22Rv1 (cell line): ENCODE results near the gene GKN1.

Source experiments
- H3K27ac ChIP-seq: fragments of 450-650 bp; 2 replicates; pipeline ENCODE4 v1.5.1; 2017
- CTCF ChIP-seq: fragments of 450-650 bp; IDR thresholded peaks from 2 replicates; pipeline ENCODE4 v1.5.1; 2017; ENCODE audit warnings: mild to moderate bottlenecking
- ZFX ChIP-seq: fragments of 450-650 bp; IDR thresholded peaks from 2 replicates; pipeline ENCODE4 v1.6.1; 2017; ENCODE audit warnings: antibody characterized with exemption, borderline replicate concordance

GKN1 gene

DNA sequence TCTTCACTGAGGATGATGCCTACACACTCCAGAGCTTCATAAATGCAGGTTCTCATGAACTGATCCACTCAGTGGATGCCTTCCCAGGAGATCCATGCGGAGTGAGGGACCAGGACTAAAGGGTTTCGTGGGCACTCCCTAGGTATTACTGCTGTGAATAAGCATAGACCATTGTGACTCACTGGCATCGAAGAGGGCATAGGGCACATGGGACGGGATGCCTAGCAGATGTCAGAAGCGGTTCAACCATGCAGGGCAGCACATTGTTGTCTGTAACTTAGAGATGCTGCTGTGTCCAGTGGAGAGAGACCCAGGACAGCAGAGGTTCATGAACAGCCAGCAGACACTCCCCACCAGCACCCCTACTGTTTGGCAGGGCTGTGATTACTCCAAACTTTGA lies 39.0 kb upstream of the GKN1 start:
- no peak overlapping the region for H3K27ac ChIP-seq
- TF ChIP-seq ZFX (no peak), CTCF (no peak)

- H3K27ac ChIP-seq, result no peak overlapping the region
- TF ChIP-seq CTCF (no peak), ZFX (no peak)
Observed at GRCh38 chr2:68936427-68936826, 38.0 kb upstream of the GKN1 start.

GRCh38 chr2:68936889-68937288 lies 37.5 kb upstream of the GKN1 start:
- TF ChIP-seq ZFX (no peak), CTCF (no peak)
- H3K27ac ChIP-seq, result no peak overlapping the region

DNA sequence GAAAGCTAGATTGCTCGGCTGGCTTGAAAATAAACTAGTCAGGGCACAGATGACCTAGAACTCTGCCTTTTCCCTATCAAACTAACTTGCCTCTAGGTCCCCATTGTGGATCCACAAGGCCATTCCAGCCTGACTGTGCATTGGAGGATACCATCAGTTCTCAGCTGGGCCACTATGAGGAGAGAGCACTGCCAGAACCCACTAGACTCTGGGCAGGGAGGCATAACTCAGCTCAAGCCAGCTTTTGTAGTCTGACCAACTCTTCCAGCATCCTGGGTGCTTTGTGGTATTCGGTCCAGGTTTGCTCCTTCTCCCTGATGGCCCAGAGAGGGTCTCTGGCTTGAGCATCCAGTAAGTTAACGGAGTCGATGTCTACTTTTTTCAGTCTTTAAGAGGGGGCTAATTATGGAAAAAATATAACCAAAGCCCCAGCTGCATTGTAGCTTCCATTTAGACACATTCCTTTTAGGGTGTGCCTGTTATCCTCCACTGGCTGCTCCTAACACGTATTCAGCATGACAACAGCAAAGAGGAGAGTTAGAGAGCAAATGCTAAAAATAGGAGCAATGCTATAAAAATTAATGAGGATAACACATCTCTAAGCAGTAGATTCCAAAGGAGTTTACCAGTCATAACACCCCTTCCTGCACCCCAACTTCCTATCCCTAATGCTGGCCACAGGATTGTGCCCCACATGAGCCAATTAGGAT lies 36.9 kb upstream of the GKN1 start:
- no peak overlapping the region for H3K27ac ChIP-seq
- TF ChIP-seq ZFX (no peak), CTCF (no peak)

DNA sequence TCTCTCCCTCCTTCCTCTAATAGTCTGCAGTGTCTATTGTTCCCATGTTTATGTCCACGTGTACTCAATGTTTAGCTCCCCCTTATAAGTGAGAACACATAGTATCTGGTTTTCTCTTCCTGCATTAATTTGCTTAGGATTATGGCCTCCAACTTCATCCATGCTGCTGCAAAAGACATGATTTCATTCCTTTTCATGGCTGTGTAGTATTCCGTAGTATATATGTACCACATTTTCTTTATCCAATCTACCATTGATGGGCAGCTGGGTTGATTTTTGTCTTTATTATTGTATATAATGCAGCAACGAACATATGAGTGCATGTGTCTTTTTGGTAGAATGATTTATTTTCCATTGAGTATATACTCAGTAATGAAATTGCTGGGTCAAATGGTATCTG lies 35.5 kb upstream of the GKN1 start:
- no peak overlapping the region for H3K27ac ChIP-seq
- TF ChIP-seq CTCF, result no peak
- no peak for TF ChIP-seq ZFX

DNA sequence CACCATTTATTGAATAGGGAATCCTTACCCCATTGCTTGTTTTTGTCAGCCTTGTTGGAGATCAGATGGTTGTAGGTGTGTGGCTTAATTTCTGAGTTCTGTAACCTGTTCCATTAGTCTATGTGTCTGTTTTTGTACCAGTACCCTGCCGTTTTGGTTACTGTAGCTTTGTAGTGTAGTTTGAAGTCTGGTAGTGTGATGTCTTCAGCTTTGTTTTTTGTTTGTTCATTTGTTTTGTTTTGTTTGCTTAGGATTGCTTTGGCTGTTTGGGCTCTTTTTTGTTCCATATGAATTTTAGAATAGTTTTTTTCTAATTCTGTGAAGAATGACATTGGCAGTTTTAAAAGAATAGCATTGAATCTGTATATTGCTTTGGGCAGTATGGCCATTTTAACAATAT lies 34.5 kb upstream of the GKN1 start:
- H3K27ac ChIP-seq, result no peak overlapping the region
- no peak for TF ChIP-seq CTCF
- no peak for TF ChIP-seq ZFX

DNA sequence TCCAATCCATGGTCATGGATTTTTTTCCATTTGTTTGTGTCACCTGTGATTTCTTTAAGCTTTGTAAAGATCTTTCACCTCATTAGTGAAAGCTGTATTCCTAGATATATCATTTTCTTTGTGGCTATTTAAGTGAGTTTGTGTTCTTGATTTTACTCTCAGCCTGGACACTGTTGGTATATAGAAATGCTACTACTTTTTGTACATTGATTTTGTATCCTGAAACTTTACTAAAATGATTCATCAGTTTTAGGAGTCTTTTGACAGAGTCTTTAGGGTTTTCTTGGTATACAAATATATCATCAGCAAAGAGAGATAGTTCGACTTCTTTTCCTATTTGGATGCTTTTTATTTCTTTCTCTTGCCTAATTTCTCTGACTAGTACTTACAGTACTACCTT lies 34.1 kb upstream of the GKN1 start:
- no peak overlapping the region for H3K27ac ChIP-seq
- TF ChIP-seq CTCF (no peak), ZFX (no peak)
